ENCODE data around the gene TRPC6. TPM values are rescaled to one million over a fixed set of nuclear protein-coding genes. Genes with fewer than 3 reads are reported as not detected.

TRPC6 gene
- total RNA-seq, 1 donor from 2014 or later, result 0.22 TPM

GRCh38 chr11:101487775-101488174 lies 96.0 kb downstream of the TRPC6 start:
- no peaks in the 10 kb centered on the region for H3K36me3 ChIP-seq
- intact Hi-C loops (cut with micrococcal nuclease), result no loop called here
- H3K4me1 ChIP-seq, result no peaks in the 10 kb centered on the region
- H3K4me3 ChIP-seq, result no peak overlapping the region
- no peaks in the 10 kb centered on the region for H3K27me3 ChIP-seq (ENCODE audit: low read depth)
- no peak overlapping the region for H3K27ac ChIP-seq (replicated peaks)
- no peak for DNase-seq
- H3K9me3 ChIP-seq (replicated peaks), result no peaks in the 10 kb centered on the region
- no peak for TF ChIP-seq CTCF (IDR thresholded peaks at IDR 0.05; ENCODE audit: borderline replicate concordance)

GRCh38 chr11:101482556-101483124 lies 101.2 kb downstream of the TRPC6 start:
- TF ChIP-seq CTCF (IDR thresholded peaks at IDR 0.05; ENCODE audit: borderline replicate concordance), result no peak
- intact Hi-C loops (cut with micrococcal nuclease), result no loop called here

GRCh38 chr11:101478587-101479369 lies 105.0 kb downstream of the TRPC6 start:
- no peak for DNase-seq
- no peak for TF ChIP-seq CTCF (IDR thresholded peaks at IDR 0.05; ENCODE audit: borderline replicate concordance)
- Histone ChIP-seq H3K27me3 (ENCODE audit: low read depth) (no peaks in the 10 kb centered on the region), H3K36me3 (no peaks in the 10 kb centered on the region), H3K4me1 (no peaks in the 10 kb centered on the region), H3K27ac (replicated peaks) (no peak overlapping the region), H3K4me3 (no peak overlapping the region), H3K9me3 (replicated peaks) (no peaks in the 10 kb centered on the region)
- intact Hi-C loops (cut with micrococcal nuclease), result no loop called here

More at GRCh38 chr11:101482556-101483124, 101.2 kb downstream of the TRPC6 start:
- no peak overlapping the region for H3K27ac ChIP-seq (replicated peaks)
- H3K27me3 ChIP-seq (ENCODE audit: low read depth), result no peaks in the 10 kb centered on the region
- H3K4me1 ChIP-seq, result no peaks in the 10 kb centered on the region
- no peak for DNase-seq
- H3K36me3 ChIP-seq, result no peaks in the 10 kb centered on the region
- H3K9me3 ChIP-seq (replicated peaks), result no peaks in the 10 kb centered on the region
- no peak overlapping the region for H3K4me3 ChIP-seq

GRCh38 chr11:101477926-101478325 lies 105.9 kb downstream of the TRPC6 start:
- Histone ChIP-seq H3K36me3 (no peaks in the 10 kb centered on the region), H3K4me1 (no peaks in the 10 kb centered on the region), H3K27ac (replicated peaks) (no peak overlapping the region), H3K4me3 (no peak overlapping the region), H3K9me3 (replicated peaks) (no peaks in the 10 kb centered on the region), H3K27me3 (ENCODE audit: low read depth) (no peaks in the 10 kb centered on the region)
- no peak for DNase-seq
- intact Hi-C loops (cut with micrococcal nuclease), result no loop called here
- no peak for TF ChIP-seq CTCF (IDR thresholded peaks at IDR 0.05; ENCODE audit: borderline replicate concordance)

DNA sequence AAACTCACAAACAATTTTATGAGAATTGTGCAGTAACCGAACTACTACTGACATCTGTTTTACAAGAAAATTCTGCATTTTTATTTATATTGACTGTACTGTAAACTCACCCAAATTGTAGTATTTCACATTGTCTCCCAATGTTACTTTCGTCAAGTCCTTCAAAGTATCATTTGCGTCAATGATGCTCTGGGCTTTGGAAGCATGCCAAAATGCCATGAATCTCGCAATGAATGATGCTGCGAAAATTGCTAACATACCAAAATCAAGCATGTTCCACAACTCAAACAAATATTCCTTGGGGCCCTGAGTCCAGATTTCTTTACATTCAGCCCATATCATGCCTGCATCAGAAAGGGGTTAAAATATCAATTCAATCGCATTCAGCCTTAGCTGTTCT lies 107.6 kb downstream of the TRPC6 start:
- DNase-seq, result no peak
- Histone ChIP-seq H3K27ac (replicated peaks) (no peak overlapping the region), H3K4me1 (no peaks in the 10 kb centered on the region), H3K27me3 (ENCODE audit: low read depth) (no peaks in the 10 kb centered on the region), H3K4me3 (no peak overlapping the region), H3K9me3 (replicated peaks) (no peaks in the 10 kb centered on the region), H3K36me3 (no peaks in the 10 kb centered on the region)
- intact Hi-C loops (cut with micrococcal nuclease), result no loop called here
- no peak for TF ChIP-seq CTCF (IDR thresholded peaks at IDR 0.05; ENCODE audit: borderline replicate concordance)
